HL-60 (cell line): Measurements from ENCODE around the gene ZBTB7C.

Source experiments
- GABPA ChIP-seq: IDR thresholded peaks from 2 replicates; pipeline ENCODE4 v1.6.1; 2012; ENCODE audit warnings: low read depth
- POLR2AphosphoS5 ChIP-seq: IDR thresholded peaks from 2 replicates; pipeline ENCODE4 v1.6.1; 2012; ENCODE audit warnings: low read depth
- SPI1 ChIP-seq: IDR thresholded peaks from 2 replicates; pipeline ENCODE4 v1.6.1; 2012; ENCODE audit warnings: low read depth, mild to moderate bottlenecking, borderline replicate concordance
- TF ChIP-seq, protein P1 (sequence below): IDR thresholded peaks from one replicate; pipeline ENCODE4 v1.5.1; 2011; ENCODE audit warnings: low read length, control low read depth, inconsistent platforms; ENCODE audit not compliant: insufficient read depth
- TF ChIP-seq, protein P2 (sequence below): IDR thresholded peaks from 2 replicates; pipeline ENCODE4 v1.6.1; 2012; ENCODE audit warnings: low read depth; ENCODE audit not compliant: insufficient replicate concordance

DNA sequence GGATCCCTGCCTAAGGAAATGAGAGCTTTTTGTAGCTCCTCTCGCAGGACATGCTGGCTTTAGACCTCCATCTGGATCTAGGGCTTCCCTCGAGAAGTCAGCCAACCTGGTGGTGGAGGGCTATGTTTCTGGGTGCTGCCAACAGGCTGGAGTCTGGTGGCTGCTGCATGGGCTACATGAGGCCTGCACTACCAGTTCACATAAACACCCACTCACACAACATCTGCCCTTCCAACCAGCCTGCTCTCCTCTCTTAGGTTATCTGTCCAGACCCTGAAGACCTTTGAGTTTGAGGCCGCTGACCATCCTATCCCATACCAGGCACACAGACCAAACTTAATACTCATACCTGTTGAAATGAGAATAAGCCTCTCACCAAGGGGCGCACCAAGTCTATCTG is 427.4 kb downstream of the ZBTB7C start:
- TF ChIP-seq, protein P1, sequence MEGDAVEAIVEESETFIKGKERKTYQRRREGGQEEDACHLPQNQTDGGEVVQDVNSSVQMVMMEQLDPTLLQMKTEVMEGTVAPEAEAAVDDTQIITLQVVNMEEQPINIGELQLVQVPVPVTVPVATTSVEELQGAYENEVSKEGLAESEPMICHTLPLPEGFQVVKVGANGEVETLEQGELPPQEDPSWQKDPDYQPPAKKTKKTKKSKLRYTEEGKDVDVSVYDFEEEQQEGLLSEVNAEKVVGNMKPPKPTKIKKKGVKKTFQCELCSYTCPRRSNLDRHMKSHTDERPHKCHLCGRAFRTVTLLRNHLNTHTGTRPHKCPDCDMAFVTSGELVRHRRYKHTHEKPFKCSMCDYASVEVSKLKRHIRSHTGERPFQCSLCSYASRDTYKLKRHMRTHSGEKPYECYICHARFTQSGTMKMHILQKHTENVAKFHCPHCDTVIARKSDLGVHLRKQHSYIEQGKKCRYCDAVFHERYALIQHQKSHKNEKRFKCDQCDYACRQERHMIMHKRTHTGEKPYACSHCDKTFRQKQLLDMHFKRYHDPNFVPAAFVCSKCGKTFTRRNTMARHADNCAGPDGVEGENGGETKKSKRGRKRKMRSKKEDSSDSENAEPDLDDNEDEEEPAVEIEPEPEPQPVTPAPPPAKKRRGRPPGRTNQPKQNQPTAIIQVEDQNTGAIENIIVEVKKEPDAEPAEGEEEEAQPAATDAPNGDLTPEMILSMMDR: no peak
- TF ChIP-seq, protein P2, sequence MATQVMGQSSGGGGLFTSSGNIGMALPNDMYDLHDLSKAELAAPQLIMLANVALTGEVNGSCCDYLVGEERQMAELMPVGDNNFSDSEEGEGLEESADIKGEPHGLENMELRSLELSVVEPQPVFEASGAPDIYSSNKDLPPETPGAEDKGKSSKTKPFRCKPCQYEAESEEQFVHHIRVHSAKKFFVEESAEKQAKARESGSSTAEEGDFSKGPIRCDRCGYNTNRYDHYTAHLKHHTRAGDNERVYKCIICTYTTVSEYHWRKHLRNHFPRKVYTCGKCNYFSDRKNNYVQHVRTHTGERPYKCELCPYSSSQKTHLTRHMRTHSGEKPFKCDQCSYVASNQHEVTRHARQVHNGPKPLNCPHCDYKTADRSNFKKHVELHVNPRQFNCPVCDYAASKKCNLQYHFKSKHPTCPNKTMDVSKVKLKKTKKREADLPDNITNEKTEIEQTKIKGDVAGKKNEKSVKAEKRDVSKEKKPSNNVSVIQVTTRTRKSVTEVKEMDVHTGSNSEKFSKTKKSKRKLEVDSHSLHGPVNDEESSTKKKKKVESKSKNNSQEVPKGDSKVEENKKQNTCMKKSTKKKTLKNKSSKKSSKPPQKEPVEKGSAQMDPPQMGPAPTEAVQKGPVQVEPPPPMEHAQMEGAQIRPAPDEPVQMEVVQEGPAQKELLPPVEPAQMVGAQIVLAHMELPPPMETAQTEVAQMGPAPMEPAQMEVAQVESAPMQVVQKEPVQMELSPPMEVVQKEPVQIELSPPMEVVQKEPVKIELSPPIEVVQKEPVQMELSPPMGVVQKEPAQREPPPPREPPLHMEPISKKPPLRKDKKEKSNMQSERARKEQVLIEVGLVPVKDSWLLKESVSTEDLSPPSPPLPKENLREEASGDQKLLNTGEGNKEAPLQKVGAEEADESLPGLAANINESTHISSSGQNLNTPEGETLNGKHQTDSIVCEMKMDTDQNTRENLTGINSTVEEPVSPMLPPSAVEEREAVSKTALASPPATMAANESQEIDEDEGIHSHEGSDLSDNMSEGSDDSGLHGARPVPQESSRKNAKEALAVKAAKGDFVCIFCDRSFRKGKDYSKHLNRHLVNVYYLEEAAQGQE: no peak
- TF ChIP-seq POLR2AphosphoS5: no peak
- no peak for TF ChIP-seq GABPA
- no peak for TF ChIP-seq SPI1
